Measurements from ENCODE around the gene PROM2.
"Not testable (repeated sequence)": the region's sequence is repeated elsewhere in the genome, so short reads cannot be mapped to it uniquely, and the experiment has no call there.

PROM2 gene

GRCh38 chr2:95269036-95269680, 5.1 kb upstream of the PROM2 start:
- DNase-seq (ENCODE audit: low spot score) = no peak

DNA sequence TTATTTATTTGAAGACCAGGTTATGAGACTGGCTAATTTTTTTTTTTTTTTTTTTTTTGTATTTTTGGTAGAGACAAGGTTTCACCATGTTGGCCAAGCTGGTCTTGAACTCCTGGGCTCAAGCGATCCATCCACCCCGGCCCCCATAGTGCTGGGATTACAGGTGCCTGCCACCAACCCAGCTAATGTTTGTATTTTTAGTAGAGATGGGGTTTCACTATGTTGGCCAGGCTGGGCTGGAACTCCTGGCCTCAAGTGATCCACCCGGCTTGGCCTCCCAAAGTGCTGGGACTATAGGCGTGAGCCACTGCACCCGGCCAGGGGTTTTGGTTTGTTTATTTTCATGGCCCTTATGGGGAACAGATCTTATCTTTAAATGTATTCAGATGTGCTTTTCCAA, 4.5 kb upstream of the PROM2 start:
- DNase-seq (ENCODE audit: low spot score) = not testable (repeated sequence)

DNA sequence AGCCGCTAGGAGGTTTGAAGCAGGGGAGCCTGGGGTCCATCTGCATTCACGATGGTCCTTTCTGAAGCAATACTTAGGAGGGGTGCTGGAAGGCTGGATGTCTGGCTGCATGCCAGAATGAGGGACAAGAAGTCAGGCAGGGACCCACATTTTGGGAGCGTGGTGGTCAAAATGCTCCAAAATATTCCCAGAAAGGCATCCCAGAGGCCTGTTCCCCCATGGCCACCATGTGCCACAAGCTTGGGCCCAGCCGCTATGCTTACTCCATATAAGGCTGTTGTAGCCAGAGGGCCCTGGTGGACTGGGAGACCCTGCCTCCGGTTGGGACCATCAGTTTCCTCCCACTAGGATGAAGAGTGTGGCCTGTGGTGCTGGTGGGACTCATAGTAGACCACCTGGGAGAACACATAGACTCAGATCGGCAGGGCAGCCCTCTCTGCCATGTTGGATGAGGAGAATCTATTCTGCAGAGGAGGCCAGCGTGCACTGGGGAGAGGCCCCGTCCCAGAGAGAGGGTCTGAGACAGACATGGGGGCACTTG, 3.6 kb upstream of the PROM2 start:
- no peak for DNase-seq (ENCODE audit: low spot score)

- no peak for DNase-seq (ENCODE audit: low spot score)
Observed at GRCh38 chr2:95271381-95271971, 2.8 kb upstream of the PROM2 start.

DNA sequence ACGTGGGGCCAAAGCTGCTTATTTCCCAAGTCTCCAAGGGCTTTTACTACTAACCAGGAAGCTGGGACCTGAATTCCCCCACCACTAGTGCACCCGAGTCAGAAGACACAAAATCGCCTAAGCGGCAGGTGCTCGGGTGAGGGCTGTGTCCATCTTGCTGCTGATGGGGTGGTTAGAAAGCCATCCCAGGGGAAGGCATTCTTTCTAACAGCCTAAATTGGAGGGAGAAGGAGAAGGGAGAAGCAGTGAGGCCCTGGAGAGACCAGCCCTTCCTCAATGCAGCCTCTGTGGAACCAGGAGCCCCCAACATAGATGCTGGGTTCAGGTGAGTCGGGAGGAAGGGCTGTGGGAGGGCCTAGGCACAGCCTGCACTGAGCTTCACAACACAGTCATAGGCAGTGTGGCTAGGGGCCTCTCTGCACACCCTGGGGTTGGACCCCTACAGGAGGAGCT, 1.9 kb upstream of the PROM2 start:
- no peak for DNase-seq (ENCODE audit: low spot score)

DNA sequence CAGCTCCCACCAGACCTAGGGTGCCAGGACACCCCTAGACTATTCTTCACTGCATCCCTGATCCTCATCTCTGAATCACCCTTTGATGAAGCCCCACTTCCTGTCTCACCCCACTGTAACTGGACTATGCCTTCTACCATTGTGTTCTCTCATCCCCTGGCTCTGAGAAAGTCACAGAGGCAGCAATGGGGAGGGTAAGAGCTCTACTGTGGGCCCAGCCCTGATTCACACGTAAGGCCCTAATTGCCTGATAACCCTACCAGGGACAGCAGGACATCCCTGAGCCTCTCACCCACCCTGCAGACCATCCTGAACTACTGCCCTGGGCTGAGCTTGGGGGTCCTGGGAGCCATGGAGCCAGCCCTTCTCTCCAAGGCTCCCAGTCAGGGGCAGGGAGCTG, 1.5 kb upstream of the PROM2 start:
- DNase-seq (ENCODE audit: low spot score) = no peak

DNA sequence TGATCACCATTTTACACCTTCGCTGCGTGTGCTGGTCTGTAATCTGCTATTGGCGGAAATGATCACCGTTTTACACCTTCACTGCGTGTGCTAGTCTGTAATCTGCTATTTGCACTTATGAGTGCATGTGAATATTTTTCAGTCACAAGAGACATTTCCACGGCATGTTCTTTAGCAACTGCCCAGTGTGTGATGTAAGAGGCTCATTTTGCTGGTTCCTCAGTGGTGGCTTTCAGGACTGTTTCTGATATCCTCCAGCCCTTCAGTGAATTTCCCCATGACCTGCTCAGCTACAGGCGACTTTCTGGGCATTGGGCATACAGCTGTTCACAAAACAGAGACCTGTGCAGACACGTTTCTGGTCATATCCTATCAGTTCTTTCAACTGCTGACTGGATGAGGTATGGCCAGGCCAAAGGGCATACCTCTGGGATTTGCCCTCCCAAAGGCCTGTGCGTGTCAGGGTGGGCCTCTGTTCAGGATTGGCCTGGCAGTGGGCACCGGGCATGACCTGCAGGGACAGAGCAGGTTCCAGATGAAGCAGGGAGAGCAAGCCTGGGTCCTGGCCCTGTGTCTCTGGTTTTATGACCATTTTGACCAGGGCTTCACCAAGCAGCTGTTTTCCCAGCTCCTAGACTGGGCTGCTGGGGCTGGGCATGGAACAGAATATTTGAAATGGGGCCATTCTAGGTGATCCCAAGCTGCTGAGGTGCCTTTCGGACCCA, 521 bp upstream of the PROM2 start:
- no peak for DNase-seq (ENCODE audit: low spot score)

DNA sequence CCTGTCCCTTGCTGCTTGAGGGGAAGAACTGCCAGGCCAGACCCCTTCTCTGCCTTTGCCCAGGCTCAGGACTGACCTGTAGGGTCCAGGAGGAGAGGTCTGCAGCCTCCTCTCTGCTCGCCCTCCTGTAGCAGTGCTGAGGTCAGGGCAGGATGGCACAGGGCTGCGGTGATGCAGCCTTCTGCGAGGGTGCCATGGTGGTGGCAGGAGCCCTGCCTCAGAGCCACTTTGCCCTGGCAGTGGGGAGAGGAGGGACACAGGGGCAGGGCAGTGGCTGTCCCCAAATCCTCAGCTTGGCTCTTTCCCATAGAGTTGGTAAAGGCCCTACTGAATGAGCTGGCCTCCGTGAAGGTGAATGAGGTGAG, 884 bp downstream of the PROM2 start:
- no peak for DNase-seq (ENCODE audit: low spot score)

DNA sequence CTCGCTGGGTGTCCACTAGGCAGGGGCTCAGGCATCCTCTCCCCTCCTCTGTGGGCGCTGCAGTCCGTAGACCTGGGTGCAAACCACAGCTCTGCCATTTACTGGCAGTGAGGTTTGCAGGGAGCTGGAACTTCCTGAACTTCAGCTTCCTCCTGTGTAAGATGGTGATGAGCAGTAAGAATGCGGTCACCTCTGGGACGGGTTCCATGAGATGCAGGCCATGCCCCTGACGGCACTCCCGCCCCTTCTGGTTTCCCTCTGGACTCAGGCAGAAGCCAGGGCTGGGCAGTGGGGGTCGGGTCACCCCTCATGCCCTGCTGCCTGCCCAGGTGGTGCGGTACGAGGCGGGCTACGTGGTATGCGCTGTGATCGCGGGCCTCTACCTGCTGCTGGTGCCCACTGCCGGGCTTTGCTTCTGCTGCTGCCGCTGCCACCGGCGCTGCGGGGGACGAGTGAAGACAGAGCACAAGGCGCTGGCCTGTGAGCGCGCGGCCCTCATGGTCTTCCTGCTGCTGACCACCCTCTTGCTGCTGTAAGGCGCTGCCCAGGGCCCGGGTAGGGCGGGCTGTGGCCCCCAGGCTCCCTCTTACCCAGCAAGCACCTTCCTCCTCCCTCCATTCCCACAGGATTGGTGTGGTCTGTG, 1.5 kb downstream of the PROM2 start:
- no peak for DNase-seq (ENCODE audit: low spot score)

- no peak for DNase-seq (ENCODE audit: low spot score)
Observed at GRCh38 chr2:95276244-95276887, 2.1 kb downstream of the PROM2 start.

- no peak for DNase-seq (ENCODE audit: low spot score)
Observed at GRCh38 chr2:95276888-95277245, 2.6 kb downstream of the PROM2 start.

- peak; percentile 4 for DNase-seq (ENCODE audit: low spot score)
Observed at GRCh38 chr2:95277246-95277906, 3.1 kb downstream of the PROM2 start.

DNA sequence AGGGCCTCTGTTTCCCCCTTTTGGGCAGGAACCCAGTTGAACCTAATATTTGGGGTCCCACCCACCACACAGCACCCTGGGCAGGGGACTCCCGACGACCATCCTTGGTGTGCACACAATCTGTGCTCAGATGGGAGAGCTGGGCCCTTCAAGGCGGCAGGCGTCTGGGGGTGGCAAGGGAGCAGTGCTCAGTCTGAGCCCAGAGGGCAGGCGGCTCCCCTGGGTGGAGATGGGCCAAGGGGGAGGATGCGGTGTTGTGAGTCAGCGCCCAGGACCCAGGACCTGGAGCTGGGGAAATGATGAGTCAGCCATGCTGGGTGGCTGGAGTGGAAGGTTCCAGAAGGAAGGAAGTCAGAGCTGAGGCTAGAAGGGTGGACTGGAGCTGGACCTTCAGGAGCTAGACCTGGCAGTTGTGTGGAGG, 3.8 kb downstream of the PROM2 start:
- no peak for DNase-seq (ENCODE audit: low spot score)

DNA sequence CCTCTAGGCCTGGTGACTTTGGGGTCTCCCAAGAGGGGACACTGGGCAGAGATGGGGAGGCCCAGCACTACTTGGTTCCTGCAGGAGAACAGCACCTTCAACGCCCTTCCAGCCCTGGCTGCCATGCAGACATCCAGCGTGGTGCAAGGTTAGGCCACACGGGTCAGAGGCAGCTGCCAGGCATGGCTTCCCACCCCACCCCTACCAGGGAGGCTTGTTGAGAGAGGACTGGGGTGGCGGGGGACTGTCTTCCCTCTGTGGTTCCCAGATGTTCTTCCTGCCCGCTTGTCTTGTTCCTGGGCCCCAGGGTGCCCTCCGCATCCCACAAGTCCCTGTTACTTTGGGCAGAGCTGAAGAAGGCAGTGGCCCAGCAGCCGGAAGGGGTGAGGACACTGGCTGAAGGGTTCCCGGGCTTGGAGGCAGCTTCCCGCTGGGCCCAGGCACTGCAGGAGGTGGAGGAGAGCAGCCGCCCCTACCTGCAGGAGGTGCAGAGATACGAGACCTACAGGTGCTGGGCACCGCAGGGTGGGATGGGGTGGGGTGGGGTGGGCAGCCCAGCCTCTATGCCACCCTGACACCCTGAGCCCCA, 4.5 kb downstream of the PROM2 start:
- DNase-seq (ENCODE audit: low spot score) = no peak

DNA sequence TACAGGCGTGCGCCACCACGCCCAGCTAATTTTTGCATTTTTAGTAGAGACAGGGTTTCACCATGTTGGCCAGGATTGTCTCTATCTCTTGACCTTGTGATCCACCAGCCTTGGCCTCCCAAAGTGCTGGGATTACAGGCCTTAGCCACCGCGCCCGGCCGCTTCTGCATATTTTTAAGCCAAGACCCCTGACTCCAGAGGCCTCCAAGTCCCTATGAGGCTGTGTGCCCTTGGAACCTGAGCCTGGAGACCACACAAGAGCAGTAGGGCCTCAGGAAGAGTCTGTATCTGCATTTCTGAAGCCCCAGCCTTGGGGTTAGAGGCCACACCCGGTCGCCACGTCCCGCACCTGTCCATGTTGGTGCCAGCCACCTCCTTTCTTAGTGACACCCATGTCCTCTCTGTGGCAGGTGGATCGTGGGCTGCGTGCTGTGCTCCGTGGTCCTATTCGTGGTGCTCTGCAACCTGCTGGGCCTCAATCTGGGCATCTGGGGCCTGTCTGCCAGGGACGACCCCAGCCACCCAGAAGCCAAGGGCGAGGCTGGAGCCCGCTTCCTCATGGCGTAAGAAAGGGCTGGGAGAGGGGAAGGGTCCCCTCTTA, 5.3 kb downstream of the PROM2 start:
- no peak for DNase-seq (ENCODE audit: low spot score)

DNA sequence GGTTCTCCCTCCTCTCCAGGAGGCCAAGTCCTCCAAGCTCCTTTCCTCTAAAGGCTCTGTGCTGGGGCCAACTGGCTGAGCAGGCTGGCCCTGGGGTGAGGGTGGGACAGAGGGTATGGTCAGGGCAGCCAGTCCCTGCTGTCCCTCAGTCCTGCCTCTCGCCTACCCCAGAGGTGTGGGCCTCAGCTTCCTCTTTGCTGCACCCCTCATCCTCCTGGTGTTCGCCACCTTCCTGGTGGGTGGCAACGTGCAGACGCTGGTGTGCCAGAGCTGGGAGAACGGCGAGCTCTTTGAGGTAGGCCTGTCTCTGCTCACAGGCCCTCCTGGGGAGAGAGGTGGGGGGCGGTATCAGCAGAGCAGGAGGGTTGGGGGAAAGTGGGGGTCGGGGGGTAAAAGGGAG, 6.8 kb downstream of the PROM2 start:
- DNase-seq (ENCODE audit: low spot score) = no peak

DNA sequence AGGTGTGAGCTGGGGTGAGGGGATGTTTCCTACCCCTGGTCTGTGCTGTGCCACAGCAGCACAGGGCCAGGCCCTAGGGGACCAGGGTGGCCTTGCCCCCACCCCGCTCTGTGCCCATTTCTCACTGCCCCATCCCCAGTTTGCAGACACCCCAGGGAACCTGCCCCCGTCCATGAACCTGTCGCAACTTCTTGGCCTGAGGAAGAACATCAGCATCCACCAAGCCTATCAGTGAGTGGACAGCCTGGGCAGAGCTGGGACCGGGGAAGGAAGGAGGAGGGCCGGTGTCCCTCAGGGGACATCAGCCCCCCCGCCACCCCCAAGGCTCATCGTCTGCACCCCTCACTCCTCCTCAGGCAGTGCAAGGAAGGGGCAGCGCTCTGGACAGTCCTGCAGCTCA, 7.5 kb downstream of the PROM2 start:
- no peak for DNase-seq (ENCODE audit: low spot score)

- no peak for DNase-seq (ENCODE audit: low spot score)
Observed at GRCh38 chr2:95282458-95282857, 8.2 kb downstream of the PROM2 start.

GRCh38 chr2:95283562-95283961, 9.3 kb downstream of the PROM2 start:
- no peak for DNase-seq (ENCODE audit: low spot score)

DNA sequence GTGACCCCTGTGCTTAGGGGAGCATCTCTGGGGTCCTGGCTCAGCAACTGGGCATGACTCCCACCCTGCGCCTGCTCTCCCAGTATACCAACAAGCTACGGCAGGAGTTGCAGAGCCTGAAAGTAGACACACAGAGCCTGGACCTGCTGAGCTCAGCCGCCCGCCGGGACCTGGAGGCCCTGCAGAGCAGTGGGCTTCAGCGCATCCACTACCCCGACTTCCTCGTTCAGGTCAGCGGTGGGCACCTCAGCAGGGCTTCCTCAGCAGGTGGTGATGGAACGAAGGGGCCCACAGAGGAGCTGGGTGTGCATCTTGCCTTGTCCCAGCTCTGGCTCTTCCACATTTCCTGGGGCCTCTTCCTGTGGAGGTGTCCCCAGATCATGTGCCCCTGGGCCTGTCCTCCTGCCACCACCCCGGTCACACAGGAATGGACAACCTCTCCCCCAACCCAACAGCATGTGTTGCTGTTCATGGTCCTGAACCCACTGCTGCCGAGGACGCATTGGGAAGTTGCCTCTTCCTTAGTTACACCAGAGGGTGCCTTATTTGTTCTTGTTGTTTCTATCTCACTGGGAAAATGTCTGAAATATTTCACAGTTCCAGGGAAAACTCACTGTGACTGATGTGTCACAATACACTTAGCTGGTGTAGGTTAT, 10.8 kb downstream of the PROM2 start:
- no peak for DNase-seq (ENCODE audit: low spot score)

All from hematopoietic multipotent progenitor cell treated with erythropoietin and hydrocortisone succinate and interleukin-3 and kit ligand, for 15 days (in vitro differentiated cells).